HL-60 (cell line): ENCODE measurements around the gene MTCH1.

Source experiments
- GABPA ChIP-seq: IDR thresholded peaks from 2 replicates; pipeline ENCODE4 v1.6.1; 2012; ENCODE audit warnings: low read depth
- TF ChIP-seq, protein P1 (sequence below): IDR thresholded peaks from one replicate; pipeline ENCODE4 v1.5.1; 2011; ENCODE audit warnings: low read length, control low read depth, inconsistent platforms; ENCODE audit not compliant: insufficient read depth
- TF ChIP-seq, protein P2 (sequence below): IDR thresholded peaks from 2 replicates; pipeline ENCODE4 v1.6.1; 2012; ENCODE audit warnings: low read depth; ENCODE audit not compliant: insufficient replicate concordance

DNA sequence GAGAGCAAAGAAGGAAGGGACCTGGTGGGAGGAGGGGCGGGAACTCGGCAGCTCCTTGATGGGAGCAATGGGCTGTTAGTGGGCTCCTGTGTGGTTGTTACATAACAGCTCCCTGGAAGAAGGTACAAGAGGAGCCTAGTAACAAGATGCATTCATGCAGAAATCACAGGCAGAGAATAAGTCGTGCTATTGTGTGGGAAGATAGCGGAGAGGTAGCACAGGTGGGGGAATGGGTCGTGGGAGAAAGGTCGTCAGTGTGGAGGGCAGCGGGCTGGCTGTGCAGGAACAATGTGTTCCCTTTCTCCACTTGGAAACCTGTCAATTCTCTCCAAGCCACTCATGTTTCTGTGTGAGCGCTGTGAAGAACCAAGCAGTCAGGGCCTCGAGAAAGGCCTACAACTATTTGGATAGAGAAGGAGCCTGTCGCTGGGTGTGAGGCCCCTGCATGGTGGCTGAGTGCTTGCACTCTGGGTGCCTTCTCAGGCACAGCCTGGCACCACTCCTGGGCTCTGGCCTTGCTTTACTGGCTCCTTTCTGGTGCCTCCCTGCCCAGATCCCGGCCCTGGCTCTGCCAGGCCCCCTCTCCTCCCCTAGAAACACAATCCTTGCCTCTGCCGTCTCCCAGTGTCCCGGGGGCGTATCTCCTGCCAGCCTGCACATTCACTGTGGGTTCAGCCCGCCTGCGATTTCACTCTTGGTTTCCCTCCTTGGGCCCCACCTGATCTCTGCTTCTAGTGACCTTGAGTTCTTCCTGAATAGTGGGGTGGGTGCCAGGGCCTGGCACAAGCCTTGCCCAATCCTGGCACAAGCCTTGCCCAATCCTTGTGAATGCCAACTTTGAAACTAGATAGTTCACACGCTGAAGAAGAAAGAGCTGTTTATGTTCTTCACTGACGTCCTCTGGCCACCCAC lies 12.1 kb upstream of the MTCH1 start:
- TF ChIP-seq, protein P1, sequence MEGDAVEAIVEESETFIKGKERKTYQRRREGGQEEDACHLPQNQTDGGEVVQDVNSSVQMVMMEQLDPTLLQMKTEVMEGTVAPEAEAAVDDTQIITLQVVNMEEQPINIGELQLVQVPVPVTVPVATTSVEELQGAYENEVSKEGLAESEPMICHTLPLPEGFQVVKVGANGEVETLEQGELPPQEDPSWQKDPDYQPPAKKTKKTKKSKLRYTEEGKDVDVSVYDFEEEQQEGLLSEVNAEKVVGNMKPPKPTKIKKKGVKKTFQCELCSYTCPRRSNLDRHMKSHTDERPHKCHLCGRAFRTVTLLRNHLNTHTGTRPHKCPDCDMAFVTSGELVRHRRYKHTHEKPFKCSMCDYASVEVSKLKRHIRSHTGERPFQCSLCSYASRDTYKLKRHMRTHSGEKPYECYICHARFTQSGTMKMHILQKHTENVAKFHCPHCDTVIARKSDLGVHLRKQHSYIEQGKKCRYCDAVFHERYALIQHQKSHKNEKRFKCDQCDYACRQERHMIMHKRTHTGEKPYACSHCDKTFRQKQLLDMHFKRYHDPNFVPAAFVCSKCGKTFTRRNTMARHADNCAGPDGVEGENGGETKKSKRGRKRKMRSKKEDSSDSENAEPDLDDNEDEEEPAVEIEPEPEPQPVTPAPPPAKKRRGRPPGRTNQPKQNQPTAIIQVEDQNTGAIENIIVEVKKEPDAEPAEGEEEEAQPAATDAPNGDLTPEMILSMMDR: no peak
- TF ChIP-seq, protein P2, sequence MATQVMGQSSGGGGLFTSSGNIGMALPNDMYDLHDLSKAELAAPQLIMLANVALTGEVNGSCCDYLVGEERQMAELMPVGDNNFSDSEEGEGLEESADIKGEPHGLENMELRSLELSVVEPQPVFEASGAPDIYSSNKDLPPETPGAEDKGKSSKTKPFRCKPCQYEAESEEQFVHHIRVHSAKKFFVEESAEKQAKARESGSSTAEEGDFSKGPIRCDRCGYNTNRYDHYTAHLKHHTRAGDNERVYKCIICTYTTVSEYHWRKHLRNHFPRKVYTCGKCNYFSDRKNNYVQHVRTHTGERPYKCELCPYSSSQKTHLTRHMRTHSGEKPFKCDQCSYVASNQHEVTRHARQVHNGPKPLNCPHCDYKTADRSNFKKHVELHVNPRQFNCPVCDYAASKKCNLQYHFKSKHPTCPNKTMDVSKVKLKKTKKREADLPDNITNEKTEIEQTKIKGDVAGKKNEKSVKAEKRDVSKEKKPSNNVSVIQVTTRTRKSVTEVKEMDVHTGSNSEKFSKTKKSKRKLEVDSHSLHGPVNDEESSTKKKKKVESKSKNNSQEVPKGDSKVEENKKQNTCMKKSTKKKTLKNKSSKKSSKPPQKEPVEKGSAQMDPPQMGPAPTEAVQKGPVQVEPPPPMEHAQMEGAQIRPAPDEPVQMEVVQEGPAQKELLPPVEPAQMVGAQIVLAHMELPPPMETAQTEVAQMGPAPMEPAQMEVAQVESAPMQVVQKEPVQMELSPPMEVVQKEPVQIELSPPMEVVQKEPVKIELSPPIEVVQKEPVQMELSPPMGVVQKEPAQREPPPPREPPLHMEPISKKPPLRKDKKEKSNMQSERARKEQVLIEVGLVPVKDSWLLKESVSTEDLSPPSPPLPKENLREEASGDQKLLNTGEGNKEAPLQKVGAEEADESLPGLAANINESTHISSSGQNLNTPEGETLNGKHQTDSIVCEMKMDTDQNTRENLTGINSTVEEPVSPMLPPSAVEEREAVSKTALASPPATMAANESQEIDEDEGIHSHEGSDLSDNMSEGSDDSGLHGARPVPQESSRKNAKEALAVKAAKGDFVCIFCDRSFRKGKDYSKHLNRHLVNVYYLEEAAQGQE: no peak
- TF ChIP-seq GABPA: no peak
